ENCODE measurements around the gene ZC3H10. TPM values are rescaled to one million over a fixed set of nuclear protein-coding genes. Genes with fewer than 3 reads are reported as not detected.

The ZC3H10 gene
- total and polyA plus RNA-seq, 2 donors: 3.1 to 4.3 TPM

- Histone ChIP-seq H3K27ac (ENCODE audit: low read depth in 1 of 2, low read length in 1 of 2) (peak overlapping the region in 1 of 2 donors; percentile 95), H3K4me3 (ENCODE audit: low read length in 2 of 2) (peak overlapping the region in 1 of 2 donors; percentile 11), H3K9me3 (ENCODE audit: control insufficient read depth in 2 of 2, insufficient read depth in 1 of 2, low read length in 1 of 2) (peaks cover 0 to 5% of the 10 kb centered on the region in 2 donors), H3K27me3 (ENCODE audit: control insufficient read depth in 2 of 2, insufficient read depth in 1 of 2, low read length in 1 of 2) (no peaks in the 10 kb centered on the region), H3K36me3 (ENCODE audit: control insufficient read depth in 2 of 2, insufficient read depth in 2 of 2, low read length in 1 of 2) (peaks cover 14 to 30% of the 10 kb centered on the region in 2 donors), H3K4me1 (ENCODE audit: control insufficient read depth in 2 of 2, insufficient read depth in 2 of 2, low read length in 2 of 2) (peaks cover 10 to 27% of the 10 kb centered on the region in 2 donors)
- WGBS: 0% methylated on average over 2 of the region's 2 CpGs
- DNase-seq (ENCODE audit: low read depth in 6 of 9, low spot score in 9 of 9): peak in 5 of 9 donors; percentile 62 to 81 (median 67)
These were observed 1.3 kb downstream of the ZC3H10 start for GRCh38 chr12:56119361-56119796.

GRCh38 chr12:56120158-56120846 lies 2.2 kb downstream of the ZC3H10 start:
- H3K27ac ChIP-seq (ENCODE audit: low read depth in 1 of 2, low read length in 1 of 2): no peak overlapping the region
- peaks cover 10 to 29% of the 10 kb centered on the region in 2 donors for H3K4me1 ChIP-seq (ENCODE audit: control insufficient read depth in 2 of 2, insufficient read depth in 2 of 2, low read length in 2 of 2)
- no peaks in the 10 kb centered on the region for H3K27me3 ChIP-seq (ENCODE audit: control insufficient read depth in 2 of 2, insufficient read depth in 1 of 2, low read length in 1 of 2)
- WGBS: 98% methylated on average over 17 of the region's 17 CpGs
- DNase-seq (ENCODE audit: low read depth in 6 of 9, low spot score in 9 of 9): no peak
- peaks cover 0 to 4% of the 10 kb centered on the region in 2 donors for H3K9me3 ChIP-seq (ENCODE audit: control insufficient read depth in 2 of 2, insufficient read depth in 1 of 2, low read length in 1 of 2)
- no peak overlapping the region for H3K4me3 ChIP-seq (ENCODE audit: low read length in 2 of 2)
- H3K36me3 ChIP-seq (ENCODE audit: control insufficient read depth in 2 of 2, insufficient read depth in 2 of 2, low read length in 1 of 2): peaks cover 14 to 30% of the 10 kb centered on the region in 2 donors

GRCh38 chr12:56121204-56121870 lies 3.3 kb downstream of the ZC3H10 start:
- DNase-seq (ENCODE audit: low read depth in 6 of 9, low spot score in 9 of 9): no peak
- Histone ChIP-seq H3K27me3 (ENCODE audit: control insufficient read depth in 2 of 2, insufficient read depth in 1 of 2, low read length in 1 of 2) (no peaks in the 10 kb centered on the region), H3K4me3 (ENCODE audit: low read length in 2 of 2) (no peak overlapping the region), H3K9me3 (ENCODE audit: control insufficient read depth in 2 of 2, insufficient read depth in 1 of 2, low read length in 1 of 2) (no peaks in the 10 kb centered on the region), H3K36me3 (ENCODE audit: control insufficient read depth in 2 of 2, insufficient read depth in 2 of 2, low read length in 1 of 2) (peaks cover 14 to 30% of the 10 kb centered on the region in 2 donors), H3K27ac (ENCODE audit: low read depth in 1 of 2, low read length in 1 of 2) (no peak overlapping the region), H3K4me1 (ENCODE audit: control insufficient read depth in 2 of 2, insufficient read depth in 2 of 2, low read length in 2 of 2) (peaks cover 11 to 34% of the 10 kb centered on the region in 2 donors)
- 97% methylated on average over 11 of the region's 11 CpGs for WGBS

GRCh38 chr12:56122637-56123036 lies 4.6 kb downstream of the ZC3H10 start:
- Histone ChIP-seq H3K27me3 (ENCODE audit: control insufficient read depth in 2 of 2, insufficient read depth in 1 of 2, low read length in 1 of 2) (no peaks in the 10 kb centered on the region), H3K9me3 (ENCODE audit: control insufficient read depth in 2 of 2, insufficient read depth in 1 of 2, low read length in 1 of 2) (no peaks in the 10 kb centered on the region), H3K27ac (ENCODE audit: low read depth in 1 of 2, low read length in 1 of 2) (no peak overlapping the region), H3K36me3 (ENCODE audit: control insufficient read depth in 2 of 2, insufficient read depth in 2 of 2, low read length in 1 of 2) (peaks cover 14 to 29% of the 10 kb centered on the region in 2 donors), H3K4me1 (ENCODE audit: control insufficient read depth in 2 of 2, insufficient read depth in 2 of 2, low read length in 2 of 2) (peaks cover 22 to 46% of the 10 kb centered on the region in 2 donors), H3K4me3 (ENCODE audit: low read length in 2 of 2) (no peak overlapping the region)
- WGBS: 98% methylated on average over 2 of the region's 2 CpGs
- no peak for DNase-seq (ENCODE audit: low read depth in 6 of 9, low spot score in 9 of 9)

- peaks cover 14 to 27% of the 10 kb centered on the region in 2 donors for H3K36me3 ChIP-seq (ENCODE audit: control insufficient read depth in 2 of 2, insufficient read depth in 2 of 2, low read length in 1 of 2)
- H3K9me3 ChIP-seq (ENCODE audit: control insufficient read depth in 2 of 2, insufficient read depth in 1 of 2, low read length in 1 of 2): no peaks in the 10 kb centered on the region
- no peak overlapping the region for H3K27ac ChIP-seq (ENCODE audit: low read depth in 1 of 2, low read length in 1 of 2)
- no peak for DNase-seq (ENCODE audit: low read depth in 6 of 9, low spot score in 9 of 9)
- H3K27me3 ChIP-seq (ENCODE audit: control insufficient read depth in 2 of 2, insufficient read depth in 1 of 2, low read length in 1 of 2): no peaks in the 10 kb centered on the region
- 96% methylated on average over 4 of the region's 4 CpGs for WGBS
- H3K4me3 ChIP-seq (ENCODE audit: low read length in 2 of 2): no peak overlapping the region
- H3K4me1 ChIP-seq (ENCODE audit: control insufficient read depth in 2 of 2, insufficient read depth in 2 of 2, low read length in 2 of 2): peaks cover 16 to 35% of the 10 kb centered on the region in 2 donors
These were observed 6.1 kb downstream of the ZC3H10 start for GRCh38 chr12:56124133-56124532.

GRCh38 chr12:56126732-56127239 lies 8.7 kb downstream of the ZC3H10 start:
- no peak for DNase-seq (ENCODE audit: low read depth in 6 of 9, low spot score in 9 of 9)
- H3K27me3 ChIP-seq (ENCODE audit: control insufficient read depth in 2 of 2, insufficient read depth in 1 of 2, low read length in 1 of 2): no peaks in the 10 kb centered on the region
- WGBS: 59% methylated on average over 3 of the region's 3 CpGs
- H3K36me3 ChIP-seq (ENCODE audit: control insufficient read depth in 2 of 2, insufficient read depth in 2 of 2, low read length in 1 of 2): peaks cover 15 to 25% of the 10 kb centered on the region in 2 donors
- H3K27ac ChIP-seq (ENCODE audit: low read depth in 1 of 2, low read length in 1 of 2): peak overlapping the region; percentile 85 to 93
- H3K4me1 ChIP-seq (ENCODE audit: control insufficient read depth in 2 of 2, insufficient read depth in 2 of 2, low read length in 2 of 2): peaks cover 19 to 45% of the 10 kb centered on the region in 2 donors
- H3K9me3 ChIP-seq (ENCODE audit: control insufficient read depth in 2 of 2, insufficient read depth in 1 of 2, low read length in 1 of 2): peaks cover 0 to 7% of the 10 kb centered on the region in 2 donors
- peak overlapping the region in 1 of 2 donors; percentile 63 for H3K4me3 ChIP-seq (ENCODE audit: low read length in 2 of 2)

GRCh38 chr12:56127485-56127887 lies 9.4 kb downstream of the ZC3H10 start:
- Histone ChIP-seq H3K27ac (ENCODE audit: low read depth in 1 of 2, low read length in 1 of 2) (peak overlapping the region in 1 of 2 donors; percentile 93), H3K36me3 (ENCODE audit: control insufficient read depth in 2 of 2, insufficient read depth in 2 of 2, low read length in 1 of 2) (peaks cover 22 to 26% of the 10 kb centered on the region in 2 donors), H3K4me1 (ENCODE audit: control insufficient read depth in 2 of 2, insufficient read depth in 2 of 2, low read length in 2 of 2) (peaks cover 19 to 45% of the 10 kb centered on the region in 2 donors), H3K4me3 (ENCODE audit: low read length in 2 of 2) (peak overlapping the region; percentile 36 to 63), H3K9me3 (ENCODE audit: control insufficient read depth in 2 of 2, insufficient read depth in 1 of 2, low read length in 1 of 2) (peaks cover 0 to 7% of the 10 kb centered on the region in 2 donors), H3K27me3 (ENCODE audit: control insufficient read depth in 2 of 2, insufficient read depth in 1 of 2, low read length in 1 of 2) (no peaks in the 10 kb centered on the region)
- no peak for DNase-seq (ENCODE audit: low read depth in 6 of 9, low spot score in 9 of 9)
- WGBS: 1% methylated on average over 8 of the region's 8 CpGs

GRCh38 chr12:56127888-56128669 lies 10.0 kb downstream of the ZC3H10 start, which contains the start of gene ESYT1:
ESYT1 (plus strand) TSS chr12:56128267; CDS start chr12:56128320, 53 bp downstream.
- peaks cover 0 to 7% of the 10 kb centered on the region in 2 donors for H3K9me3 ChIP-seq (ENCODE audit: control insufficient read depth in 2 of 2, insufficient read depth in 1 of 2, low read length in 1 of 2)
- H3K4me3 ChIP-seq (ENCODE audit: low read length in 2 of 2): peak within 1 kb of the TSS; percentile 63 to 88
- H3K36me3 ChIP-seq (ENCODE audit: control insufficient read depth in 2 of 2, insufficient read depth in 2 of 2, low read length in 1 of 2): peaks cover 27 to 29% of the 10 kb centered on the region in 2 donors
- H3K27ac ChIP-seq (ENCODE audit: low read depth in 1 of 2, low read length in 1 of 2): peak within 1 kb of the TSS; percentile 93
- WGBS: under 1% methylated on average over 49 of the region's 49 CpGs
- peaks cover 19 to 45% of the 10 kb centered on the region in 2 donors for H3K4me1 ChIP-seq (ENCODE audit: control insufficient read depth in 2 of 2, insufficient read depth in 2 of 2, low read length in 2 of 2)
- no peaks in the 10 kb centered on the region for H3K27me3 ChIP-seq (ENCODE audit: control insufficient read depth in 2 of 2, insufficient read depth in 1 of 2, low read length in 1 of 2)
- peak; percentile 93 to 100 (median 99) for DNase-seq (ENCODE audit: low read depth in 6 of 9, low spot score in 9 of 9)

Data from thymus (tissue), 11 donors.